H9 (cell line): ENCODE measurements around the gene SRPX2. TPM values are rescaled to one million over a fixed set of nuclear protein-coding genes. Genes with fewer than 3 reads are reported as not detected.

Experiments used
- DNase-seq: peaks from one replicate; pipeline ENCODE4 v3.0.0-alpha.2; 2017
- H2AFZ ChIP-seq: one replicate; pipeline ENCODE4 v1.6.1; 2013; ENCODE audit warnings: mild to moderate bottlenecking, low read length, control low read depth, moderate library complexity
- H2AK5ac ChIP-seq: 2 replicates; pipeline ENCODE4 v1.6.1; 2013; ENCODE audit warnings: low read length, control low read depth, mixed read lengths; ENCODE audit not compliant: insufficient read length
- H2BK120ac ChIP-seq: one replicate; pipeline ENCODE4 v1.6.1; 2013; ENCODE audit warnings: low read depth, mild to moderate bottlenecking, low read length, control low read depth, inconsistent platforms; ENCODE audit not compliant: poor library complexity, severe bottlenecking
- H2BK12ac ChIP-seq: 2 replicates; pipeline ENCODE4 v1.6.1; 2013; ENCODE audit warnings: low read length, control low read depth, mixed read lengths, low read depth; ENCODE audit not compliant: insufficient read length
- H2BK15ac ChIP-seq: 2 replicates; pipeline ENCODE4 v1.6.1; 2013; ENCODE audit warnings: low read depth, low read length, control low read depth
- H2BK20ac ChIP-seq: one replicate; pipeline ENCODE4 v1.6.1; 2013; ENCODE audit warnings: low read depth, mild to moderate bottlenecking, low read length, control low read depth, inconsistent platforms; ENCODE audit not compliant: poor library complexity, severe bottlenecking
- H2BK5ac ChIP-seq: 2 replicates; pipeline ENCODE4 v1.6.1; 2013; ENCODE audit warnings: low read length, control low read depth, mixed read lengths; ENCODE audit not compliant: insufficient read length
- H3K14ac ChIP-seq: 2 replicates; pipeline ENCODE4 v1.6.1; 2013; ENCODE audit warnings: low read length, control low read depth; ENCODE audit not compliant: insufficient read depth
- H3K18ac ChIP-seq: 2 replicates; pipeline ENCODE4 v1.6.1; 2013; ENCODE audit warnings: low read depth, mild to moderate bottlenecking, mixed read lengths, low read length, control low read depth; ENCODE audit not compliant: insufficient read length
- H3K23ac ChIP-seq: 2 replicates; pipeline ENCODE4 v1.6.1; 2013; ENCODE audit warnings: low read length, control low read depth, mixed read lengths, low read depth; ENCODE audit not compliant: insufficient read length
- H3K23me2 ChIP-seq: 2 replicates; pipeline ENCODE4 v1.6.1; 2013; ENCODE audit warnings: low read depth, mild to moderate bottlenecking, mixed read lengths, low read length, control low read depth; ENCODE audit not compliant: insufficient read length, poor library complexity, severe bottlenecking
- H3K27ac ChIP-seq: 2 replicates; pipeline ENCODE4 v1.5.1; 2013; ENCODE audit warnings: low read length, control low read depth, mixed read lengths, low read depth; ENCODE audit not compliant: insufficient read length
- H3K27me3 ChIP-seq: 2 replicates; pipeline ENCODE4 v1.6.1; 2013; ENCODE audit warnings: low read length, control low read depth, inconsistent platforms; ENCODE audit not compliant: insufficient read depth
- H3K4ac ChIP-seq: 2 replicates; pipeline ENCODE4 v1.6.1; 2013; ENCODE audit warnings: low read depth, mild to moderate bottlenecking, control low read depth, inconsistent platforms, low read length, moderate library complexity
- H3K4me1 ChIP-seq: 2 replicates; pipeline ENCODE4 v1.6.1; 2013; ENCODE audit warnings: low read length, control low read depth, inconsistent platforms; ENCODE audit not compliant: insufficient read depth
- H3K4me2 ChIP-seq: 2 replicates; pipeline ENCODE4 v1.6.1; 2013; ENCODE audit warnings: low read length, control low read depth, mixed read lengths; ENCODE audit not compliant: insufficient read length, insufficient read depth
- H3K56ac ChIP-seq: 2 replicates; pipeline ENCODE4 v1.6.1; 2013; ENCODE audit warnings: low read depth, mild to moderate bottlenecking, mixed read lengths, low read length, control low read depth; ENCODE audit not compliant: insufficient read length
- H3K79me1 ChIP-seq: 2 replicates; pipeline ENCODE4 v1.6.1; 2013; ENCODE audit warnings: low read depth, mild to moderate bottlenecking, moderate library complexity, low read length, control low read depth, inconsistent platforms; ENCODE audit not compliant: insufficient read depth, poor library complexity, severe bottlenecking
- H3K79me2 ChIP-seq: 2 replicates; pipeline ENCODE4 v1.6.1; 2013; ENCODE audit warnings: low read length, control low read depth, inconsistent platforms; ENCODE audit not compliant: insufficient read depth
- H3K9ac ChIP-seq: 2 replicates; pipeline ENCODE4 v1.6.1; 2013; ENCODE audit warnings: low read length, control low read depth, mixed read lengths; ENCODE audit not compliant: insufficient read length; ENCODE audit errors: extremely low read depth
- H3K9me3 ChIP-seq: one replicate; pipeline ENCODE4 v1.6.1; 2013; ENCODE audit warnings: low read depth, low read length, inconsistent platforms; ENCODE audit not compliant: control insufficient read depth
- H3T11ph ChIP-seq: one replicate; pipeline ENCODE4 v1.6.1; 2013; ENCODE audit warnings: mild to moderate bottlenecking, low read length, control low read depth, inconsistent platforms
- H4K20me1 ChIP-seq: one replicate; pipeline ENCODE4 v1.6.1; 2013; ENCODE audit not compliant: control insufficient read depth, insufficient read length, insufficient read depth
- H4K5ac ChIP-seq: 2 replicates; pipeline ENCODE4 v1.6.1; 2013; ENCODE audit warnings: low read depth, mild to moderate bottlenecking, mixed read lengths, low read length, control low read depth; ENCODE audit not compliant: insufficient read length
- H4K8ac ChIP-seq: replicated peaks from 2 replicates; pipeline ENCODE4 v1.6.1; 2013; ENCODE audit warnings: low read length, control low read depth, mixed read lengths, low read depth; ENCODE audit not compliant: insufficient read length
- H4K91ac ChIP-seq: 2 replicates; pipeline ENCODE4 v1.6.1; 2013; ENCODE audit warnings: low read depth, mild to moderate bottlenecking, moderate library complexity, mixed read lengths, low read length, control low read depth; ENCODE audit not compliant: insufficient read length
- H3K27ac Mint-ChIP-seq, 3 experiments: 2 replicates in 2 of 3; 3 replicates in 1 of 3; pipeline ENCODE4 v1.8.0; 2020 to 2021; ENCODE audit warnings: mixed read lengths in 3 of 3, mild to moderate bottlenecking in 1 of 3, moderate library complexity in 1 of 3
- H3K27me3 Mint-ChIP-seq: 2 replicates; pipeline ENCODE4 v1.8.0; 2021; ENCODE audit warnings: low read depth, mild to moderate bottlenecking, moderate library complexity, mixed read lengths
- H3K36me3 Mint-ChIP-seq, 3 experiments: 2 replicates in 2 of 3; 3 replicates in 1 of 3; pipeline ENCODE4 v1.8.0; 2020 to 2021; ENCODE audit warnings: low read depth in 3 of 3, mixed read lengths in 3 of 3; ENCODE audit not compliant: insufficient read depth in 1 of 3
- H3K4me1 Mint-ChIP-seq, 2 experiments: 2 replicates each; pipeline ENCODE4 v1.8.0; 2020; ENCODE audit warnings: mixed read lengths in 2 of 2
- H3K4me3 Mint-ChIP-seq, 2 experiments: 2 replicates in 1 of 2; 3 replicates in 1 of 2; pipeline ENCODE4 v1.8.0; 2020 to 2021; ENCODE audit warnings: mild to moderate bottlenecking in 2 of 2, mixed read lengths in 2 of 2, moderate library complexity in 1 of 2
- H3K9me3 Mint-ChIP-seq, 2 experiments: 2 replicates in 1 of 2; 3 replicates in 1 of 2; pipeline ENCODE4 v1.8.0; 2020; ENCODE audit warnings: mild to moderate bottlenecking in 2 of 2, mixed read lengths in 2 of 2, moderate library complexity in 1 of 2
- CTCF ChIP-seq: fragments of 200-600 bp; sonication (generic); conservative IDR thresholded peaks from 3 replicates; pipeline ENCODE4 v1.8.0; 2021; ENCODE audit warnings: antibody characterized with exemption, mild to moderate bottlenecking
- WGBS: extraction: QIAGEN DNeasy Blood & Tissue Kit; methylation state at CpG from one replicate; pipeline ENCODE4 v1.1.7; 2013; ENCODE audit warnings: missing lambda C conversion rate, low lambda C conversion rate, mixed read lengths; ENCODE audit not compliant: insufficient read length; ENCODE audit errors: extremely low coverage; 5-methylcytosine and 5-hydroxymethylcytosine counted together
- total RNA-seq: library from RNA; stranded (reverse); gene quantifications from 2 replicates; pipeline ENCODE4 v1.2.1, GENCODE V29; 2021

The SRPX2 gene
- total RNA-seq, 1 experiment from 2014 or later = not detected

- no peak overlapping the region for H2BK5ac ChIP-seq
- H2BK15ac ChIP-seq = no peak overlapping the region
- Mint-ChIP-seq H3K27ac (no peak overlapping the region), H3K27me3 (peaks cover 6% of the 10 kb centered on the region), H3K4me1 (no peaks in the 10 kb centered on the region), H3K36me3 (peaks cover 0 to 4% (median 0%) of the 10 kb centered on the region in 3 experiments; a peak in 1 of 7 replicates), H3K9me3 (peaks cover 21 to 48% of the 10 kb centered on the region in 2 experiments), H3K4me3 (no peak overlapping the region)
- H2BK20ac ChIP-seq = no peak overlapping the region
- H4K5ac ChIP-seq = no peak overlapping the region
- no peak overlapping the region for H3K4ac ChIP-seq
- no peak overlapping the region for H2BK120ac ChIP-seq
- H4K20me1 ChIP-seq = no peaks in the 10 kb centered on the region
- H3K79me1 ChIP-seq = no peaks in the 10 kb centered on the region
- no peak overlapping the region for H4K91ac ChIP-seq
- H3K23me2 ChIP-seq = no peaks in the 10 kb centered on the region
- H4K8ac ChIP-seq = no peak overlapping the region
- no peak overlapping the region for H3K56ac ChIP-seq
- no peak overlapping the region for H3K9ac ChIP-seq
- peak; percentile 88 for TF ChIP-seq CTCF
- WGBS = no CpG with 5 or more reads among the region's 5 CpGs
- H3K4me2 ChIP-seq = no peak overlapping the region
- no peaks in the 10 kb centered on the region for H3K27me3 ChIP-seq
- no peaks in the 10 kb centered on the region for H3K9me3 ChIP-seq
- H3T11ph ChIP-seq = no peak overlapping the region
- H3K23ac ChIP-seq = no peak overlapping the region
- no peak overlapping the region for H3K27ac ChIP-seq
- no peak overlapping the region for H3K14ac ChIP-seq
- no peak overlapping the region for H3K18ac ChIP-seq
- no peak overlapping the region for H2AK5ac ChIP-seq
- peak overlapping the region; percentile 27 for H2AFZ ChIP-seq
- no peaks in the 10 kb centered on the region for H3K79me2 ChIP-seq
- DNase-seq = peak; percentile 67
- no peak overlapping the region for H2BK12ac ChIP-seq
- H3K4me1 ChIP-seq = no peaks in the 10 kb centered on the region
Measured at GRCh38 chrX:100685284-100685996, 41.4 kb downstream of the SRPX2 start.
